ENCODE results near the gene JAK2. TPM values are rescaled to one million over a fixed set of nuclear protein-coding genes. Genes with fewer than 3 reads are reported as not detected.

The JAK2 gene
- total RNA-seq, 1 experiment from 2014 or later: 2.7 TPM

GRCh38 chr9:5110867-5111681 lies 126.0 kb downstream of the JAK2 start:
- H3K4me2 ChIP-seq: no peak overlapping the region
- no peak overlapping the region for H3K27ac ChIP-seq
- H3K9me2 ChIP-seq (ENCODE audit: insufficient read depth): no peaks in the 10 kb centered on the region
- TF ChIP-seq EZH2 (IDR thresholded peaks at IDR 0.05; ENCODE audit: low read depth) (no peak), CTCF (conservative IDR thresholded peaks at IDR 0.05) (no peak)
- H4K20me1 ChIP-seq (ENCODE audit: insufficient read depth): no peaks in the 10 kb centered on the region
- H3K27me3 ChIP-seq (ENCODE audit: insufficient read depth, low read depth): no peaks in the 10 kb centered on the region
- no peak for DNase-seq
- H3F3A ChIP-seq (ENCODE audit: insufficient read depth, low read depth): no peaks in the 10 kb centered on the region
- BruUV-seq (replicated peaks): no TSS peak
- POLR2A ChIA-PET (ENCODE audit: unreplicated experiment): no interaction called here
- no peaks in the 10 kb centered on the region for H3K9me3 ChIP-seq (ENCODE audit: insufficient read depth, low read depth)
- no peaks in the 10 kb centered on the region for H3K36me3 ChIP-seq (ENCODE audit: low read depth)
- CTCF ChIA-PET: no interaction called here
- intact Hi-C loops (cut with micrococcal nuclease; ENCODE audit: unreplicated experiment): no loop called here
- no peak overlapping the region for H3K4me3 ChIP-seq
- no peak overlapping the region for H2AFZ ChIP-seq
- H3K79me2 ChIP-seq (ENCODE audit: low read depth): no peaks in the 10 kb centered on the region
- no peaks in the 10 kb centered on the region for H3K4me1 ChIP-seq (replicated peaks; ENCODE audit: insufficient read depth)

DNA sequence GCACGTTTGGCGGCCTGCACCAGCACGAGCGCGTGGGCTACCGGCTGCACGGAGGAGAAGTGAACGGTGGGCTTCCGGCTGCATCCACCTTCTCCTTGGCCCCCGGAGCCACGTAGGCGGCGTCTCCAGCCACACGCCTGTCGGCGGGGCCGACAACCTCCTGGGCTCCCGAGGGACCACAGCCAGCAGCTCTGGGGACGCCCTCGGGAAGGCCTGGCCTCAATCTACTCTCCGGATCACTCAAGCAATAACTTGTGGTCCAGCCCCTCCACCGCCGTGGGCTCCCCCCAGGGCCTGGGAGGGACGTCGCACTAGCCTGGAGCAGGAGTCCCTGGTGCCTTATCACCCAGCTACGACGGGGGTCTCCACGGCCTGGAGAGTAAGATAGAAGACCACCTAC lies 126.6 kb downstream of the JAK2 start:
- no TSS peak for BruUV-seq (replicated peaks)
- CTCF ChIA-PET: no interaction called here

DNA sequence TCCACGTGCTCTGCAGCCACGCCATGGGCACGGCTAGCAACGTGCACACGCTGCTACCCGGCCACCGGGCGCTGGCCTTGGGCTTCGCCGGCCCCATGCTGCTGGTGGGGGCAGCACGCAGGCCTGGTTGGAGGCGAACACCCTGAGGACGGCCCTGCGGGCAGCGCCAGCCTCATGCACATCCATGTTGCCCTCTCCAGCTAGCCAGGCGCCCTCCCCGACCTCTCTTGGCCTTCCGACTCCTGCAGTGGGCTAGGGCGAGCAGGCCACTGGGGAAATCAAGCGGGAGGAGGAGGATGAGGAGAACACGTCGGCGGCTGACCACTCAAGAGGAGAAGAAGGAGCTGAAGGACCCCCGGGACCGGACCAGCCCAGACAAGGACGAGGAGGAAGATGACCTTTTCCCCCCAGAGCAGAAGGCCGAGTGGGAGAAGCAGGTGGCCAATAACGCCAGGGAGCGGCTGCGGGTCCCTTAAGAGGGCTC lies 127.1 kb downstream of the JAK2 start:
- H3K79me2 ChIP-seq (ENCODE audit: low read depth): no peaks in the 10 kb centered on the region
- H3K36me3 ChIP-seq (ENCODE audit: low read depth): no peaks in the 10 kb centered on the region
- CTCF ChIA-PET: no interaction called here
- H2AFZ ChIP-seq: no peak overlapping the region
- H3K4me3 ChIP-seq: no peak overlapping the region
- no peak overlapping the region for H3K4me2 ChIP-seq
- H3F3A ChIP-seq (ENCODE audit: insufficient read depth, low read depth): no peaks in the 10 kb centered on the region
- no peaks in the 10 kb centered on the region for H3K9me2 ChIP-seq (ENCODE audit: insufficient read depth)
- no peak for TF ChIP-seq EZH2 (IDR thresholded peaks at IDR 0.05; ENCODE audit: low read depth)
- intact Hi-C loops (cut with micrococcal nuclease; ENCODE audit: unreplicated experiment): no loop called here
- no peaks in the 10 kb centered on the region for H3K4me1 ChIP-seq (replicated peaks; ENCODE audit: insufficient read depth)
- no peaks in the 10 kb centered on the region for H3K9me3 ChIP-seq (ENCODE audit: insufficient read depth, low read depth)
- no peak for DNase-seq
- BruUV-seq (replicated peaks): no TSS peak
- POLR2A ChIA-PET (ENCODE audit: unreplicated experiment): no interaction called here
- no peaks in the 10 kb centered on the region for H4K20me1 ChIP-seq (ENCODE audit: insufficient read depth)
- H3K27me3 ChIP-seq (ENCODE audit: insufficient read depth, low read depth): no peaks in the 10 kb centered on the region
- H3K27ac ChIP-seq: no peak overlapping the region

More for the DNA sequence above, 126.6 kb downstream of the JAK2 start:
- POLR2A ChIA-PET (ENCODE audit: unreplicated experiment): no interaction called here
- no peak overlapping the region for H2AFZ ChIP-seq
- H3K4me2 ChIP-seq: no peak overlapping the region
- intact Hi-C loops (cut with micrococcal nuclease; ENCODE audit: unreplicated experiment): no loop called here
- no peak overlapping the region for H3K4me3 ChIP-seq
- H3F3A ChIP-seq (ENCODE audit: insufficient read depth, low read depth): no peaks in the 10 kb centered on the region
- no peaks in the 10 kb centered on the region for H3K36me3 ChIP-seq (ENCODE audit: low read depth)
- TF ChIP-seq CTCF (conservative IDR thresholded peaks at IDR 0.05): no peak
- no peak for TF ChIP-seq EZH2 (IDR thresholded peaks at IDR 0.05; ENCODE audit: low read depth)
- H4K20me1 ChIP-seq (ENCODE audit: insufficient read depth): no peaks in the 10 kb centered on the region
- no peaks in the 10 kb centered on the region for H3K27me3 ChIP-seq (ENCODE audit: insufficient read depth, low read depth)
- no peaks in the 10 kb centered on the region for H3K9me3 ChIP-seq (ENCODE audit: insufficient read depth, low read depth)
- no peak for DNase-seq
- no peaks in the 10 kb centered on the region for H3K4me1 ChIP-seq (replicated peaks; ENCODE audit: insufficient read depth)
- H3K27ac ChIP-seq: no peak overlapping the region
- H3K79me2 ChIP-seq (ENCODE audit: low read depth): no peaks in the 10 kb centered on the region
- no peaks in the 10 kb centered on the region for H3K9me2 ChIP-seq (ENCODE audit: insufficient read depth)

Data from PC-9 (cell line).